LoVo (cell line): ENCODE data around the gene CBX8.

Experiments
- DNase-seq: peaks from one replicate; pipeline ENCODE4 v3.0.0-alpha.2; 2016; ENCODE audit warnings: low spot score

Gene CBX8

DNA sequence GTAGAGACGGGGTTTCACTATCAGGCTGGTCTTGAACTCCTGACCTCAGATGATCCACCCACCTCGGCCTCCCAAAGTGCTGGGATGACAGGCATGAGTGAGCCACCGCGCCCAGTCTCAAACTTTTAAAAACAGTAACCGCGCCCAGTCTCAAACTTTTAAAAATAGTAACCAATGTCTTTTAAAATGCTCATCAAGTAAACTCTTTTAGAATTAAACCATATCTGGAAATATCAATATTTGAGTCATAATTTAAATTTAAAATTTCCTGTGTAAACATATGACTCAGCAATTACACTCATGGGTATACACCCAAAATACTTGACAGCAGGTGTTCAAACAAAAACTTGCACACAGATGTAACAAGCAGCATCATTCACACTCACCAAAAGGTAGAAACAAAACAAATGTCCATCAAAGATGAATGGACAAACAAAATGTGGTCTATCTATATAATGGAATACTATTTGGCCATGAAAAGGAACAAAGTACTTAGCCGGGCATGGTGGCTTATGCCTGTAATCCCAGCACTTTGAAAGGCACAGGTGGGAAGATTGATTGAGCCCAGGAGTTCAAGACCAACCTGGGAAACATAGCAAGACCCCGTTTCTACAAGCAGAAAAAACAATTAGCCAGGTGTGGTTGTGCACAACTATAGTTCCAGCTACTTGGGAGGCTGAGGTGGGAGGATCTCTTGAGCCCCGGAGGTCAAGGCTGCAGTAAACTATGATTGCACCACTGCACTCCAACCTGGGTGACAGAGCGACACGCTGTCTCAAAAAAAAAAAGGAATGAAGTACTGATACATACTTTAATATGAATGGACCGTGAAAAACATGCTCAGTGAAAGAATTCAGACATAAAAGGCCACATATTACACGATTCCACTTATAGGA lies 46.0 kb downstream of the CBX8 start:
- DNase-seq: peak; percentile 39

DNA sequence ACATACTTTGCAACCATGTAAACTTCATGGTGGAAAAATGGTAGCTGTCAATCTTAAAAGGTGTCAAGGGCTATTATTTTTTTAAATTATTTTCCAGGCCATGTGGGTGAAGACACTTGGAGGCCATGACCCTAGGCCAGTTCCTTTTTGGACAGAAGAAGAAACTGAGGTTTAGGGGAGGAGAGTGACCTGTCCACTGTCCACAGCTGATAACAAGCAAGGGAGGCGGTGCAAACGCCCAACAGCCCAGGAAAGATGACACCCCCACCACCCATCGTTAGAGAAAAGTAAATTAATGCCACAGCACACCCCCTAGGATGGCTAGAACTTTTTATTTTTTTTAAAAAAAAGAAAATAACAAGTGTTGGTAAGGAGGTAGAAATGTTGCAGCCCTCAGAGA lies 46.9 kb downstream of the CBX8 start:
- no peak for DNase-seq

DNA sequence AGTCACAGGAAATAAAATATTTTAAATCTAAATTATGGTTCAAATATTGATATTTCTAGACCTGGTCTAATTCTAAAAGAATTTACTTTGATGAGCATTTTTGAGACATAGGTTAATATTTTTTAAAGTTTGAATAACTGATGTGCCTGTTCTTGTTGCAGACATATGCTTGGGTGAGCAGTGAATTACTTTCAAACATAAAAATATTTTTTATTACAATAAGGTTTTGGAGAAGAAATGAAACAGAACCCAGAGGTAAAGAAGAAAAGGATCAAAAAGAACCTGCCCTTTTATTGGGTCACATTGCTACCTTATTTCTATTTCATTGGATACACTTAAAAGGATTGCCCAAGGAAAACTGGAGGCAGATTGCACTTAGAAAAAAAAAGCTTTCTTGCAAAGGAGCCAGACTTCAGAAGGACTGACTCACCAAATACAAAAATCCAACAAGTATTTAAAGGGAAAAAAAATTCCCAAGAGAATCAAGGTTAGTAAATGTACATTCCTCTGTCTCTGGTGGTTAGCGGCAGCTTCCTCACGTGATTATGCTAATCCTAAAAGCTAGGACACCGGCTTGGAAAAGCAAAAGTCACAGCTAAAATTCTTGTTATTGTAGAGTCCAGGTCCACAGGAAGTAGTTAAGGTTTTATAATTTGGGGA lies 47.6 kb downstream of the CBX8 start:
- no peak for DNase-seq

GRCh38 chr17:79748295-79749099 lies 48.4 kb downstream of the CBX8 start:
- DNase-seq: no peak

- DNase-seq: no peak
Observed at GRCh38 chr17:79747508-79748294, 49.2 kb downstream of the CBX8 start.

DNA sequence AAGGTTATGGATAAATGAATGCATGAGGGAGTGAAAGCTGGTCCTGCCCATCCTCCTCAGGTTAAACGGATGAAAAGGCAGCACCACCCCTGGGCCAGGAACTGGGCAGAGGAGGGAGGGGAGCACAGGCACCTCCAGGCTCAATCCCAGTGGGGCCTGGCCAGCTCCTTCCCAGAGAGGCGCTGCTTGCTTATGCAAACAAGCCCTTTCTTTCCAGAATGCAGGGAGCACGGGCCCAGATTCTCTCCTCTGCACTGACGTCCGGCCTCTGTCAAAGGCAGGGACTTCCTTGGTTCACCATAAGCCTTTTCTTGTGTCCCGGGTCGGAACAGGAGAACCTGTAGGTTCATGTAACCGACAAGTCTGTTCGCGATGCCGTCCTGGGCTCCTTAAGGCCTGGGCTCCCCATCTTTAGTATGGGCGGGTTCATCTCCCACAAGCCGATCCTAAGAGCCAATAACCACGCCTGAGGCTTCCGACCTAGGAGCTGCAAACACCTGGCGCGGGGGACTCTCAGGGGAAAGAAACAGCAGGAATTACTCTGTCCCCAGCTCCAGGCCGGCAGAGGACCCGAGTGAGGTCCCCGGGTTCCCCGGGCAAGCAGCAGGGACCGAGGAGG lies 49.9 kb downstream of the CBX8 start:
- DNase-seq: no peak

GRCh38 chr17:79745641-79746105 lies 51.2 kb downstream of the CBX8 start:
- DNase-seq: no peak

DNA sequence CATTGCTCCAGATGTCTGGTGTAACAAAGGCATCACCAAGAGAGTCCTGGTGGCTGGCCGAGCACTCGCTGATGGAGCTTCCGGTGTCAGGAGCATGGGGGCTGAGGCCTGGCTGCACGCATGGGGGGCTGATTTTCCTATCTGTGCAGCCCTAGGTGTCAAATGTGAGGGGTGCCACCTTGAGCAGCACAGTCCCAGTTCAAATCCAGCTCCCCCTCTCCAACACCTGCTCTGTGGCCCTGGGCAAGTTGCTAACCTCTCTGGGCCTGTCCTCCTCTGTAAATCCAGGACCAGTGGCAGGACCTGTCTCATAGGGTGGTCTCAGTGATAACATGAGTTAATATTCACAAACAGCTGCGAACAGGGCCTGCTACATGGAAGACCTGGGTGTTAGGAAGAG lies 53.3 kb downstream of the CBX8 start:
- DNase-seq: no peak

- no peak for DNase-seq
Observed at GRCh38 chr17:79742951-79743476, 53.9 kb downstream of the CBX8 start.

GRCh38 chr17:79742589-79742918 lies 54.3 kb downstream of the CBX8 start:
- DNase-seq: no peak
